ENCODE results near the gene GCC2. TPM values are rescaled to one million over a fixed set of nuclear protein-coding genes. Genes with fewer than 3 reads are reported as not detected.

Gene GCC2
- total and polyA plus RNA-seq, 2 of the 13 experiments (the other 11 are each of a cell fraction or from before 2014, with no cell fraction given), result 17.6 to 22.5 TPM

DNA sequence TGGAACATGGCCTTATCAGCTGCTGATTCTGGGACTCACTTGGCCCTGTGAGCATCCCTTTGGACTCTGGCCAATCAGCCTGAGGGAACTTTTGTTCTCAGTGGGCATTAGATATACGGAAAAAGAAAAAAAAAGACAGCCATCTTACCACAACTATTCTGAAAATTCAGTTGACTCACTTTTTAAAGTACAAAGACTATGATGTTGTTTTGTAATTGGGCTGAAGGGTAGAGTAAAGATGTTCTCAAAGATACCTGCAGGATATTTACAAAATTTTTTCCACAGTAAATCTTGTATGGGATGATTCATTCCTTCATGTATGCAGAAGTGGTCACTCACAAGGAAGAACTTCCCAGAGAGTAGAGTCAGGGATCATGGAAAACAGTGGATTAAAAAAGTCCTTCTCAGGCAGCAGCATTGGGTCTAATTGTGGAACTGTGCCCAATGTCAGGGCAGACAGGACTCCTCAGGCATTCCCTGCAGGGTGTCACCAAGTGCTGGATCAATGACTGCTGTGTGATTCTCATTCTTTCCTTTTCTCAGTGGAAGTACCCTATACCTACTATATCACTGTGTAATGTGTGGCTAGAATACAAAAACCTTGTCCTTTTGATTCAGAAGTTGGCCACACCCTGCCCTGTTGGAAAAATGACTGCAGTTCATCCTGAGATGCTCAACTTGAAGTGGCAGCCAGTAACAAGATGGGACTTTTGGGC lies 35.9 kb upstream of the GCC2 start:
- H3K9ac ChIP-seq (ENCODE audit: insufficient read depth, low read depth, low read length), result no peak overlapping the region
- H4K20me1 ChIP-seq (ENCODE audit: insufficient read depth, low read length), result no peaks in the 10 kb centered on the region
- H3K79me2 ChIP-seq (ENCODE audit: insufficient read depth, low read length), result no peaks in the 10 kb centered on the region
- ChIA-PET CTCF (ENCODE audit: low intra/inter-chr PET ratio, low total read pairs) (no interaction called here), POLR2A (no interaction called here)
- peaks cover 24% of the 10 kb centered on the region for H3K4me1 ChIP-seq (ENCODE audit: insufficient read depth, low read length)
- FAIRE-seq (peak; percentile 49), DNase-seq (ENCODE audit: low spot score) (peak; percentile 85), ATAC-seq (no peak)
- no peaks in the 10 kb centered on the region for H3K9me3 ChIP-seq (ENCODE audit: low read length)
- no TSS peak for BruUV-seq (replicated peaks)
- intact Hi-C loops (cut with micrococcal nuclease; ENCODE audit: unreplicated experiment) (no loop called here), in situ Hi-C loops (cut with HindIII; ENCODE audit: extremely low pct_ligation_motif_present, low pct_unique_long_range_greater_than_20kb) (no loop called here)
- no peak overlapping the region for H3K4me2 ChIP-seq (ENCODE audit: low read depth, low read length)
- H3K27me3 ChIP-seq (ENCODE audit: control insufficient read depth in 1 of 2, insufficient read depth in 2 of 2, low read length in 2 of 2), result no peaks in the 10 kb centered on the region
- H3K27ac ChIP-seq (ENCODE audit: extremely low read length, insufficient read depth, low read length), result no peak overlapping the region
- no peaks in the 10 kb centered on the region for H3K36me3 ChIP-seq (replicated peaks in 1 of 2; ENCODE audit: control insufficient read depth in 1 of 2, insufficient read depth in 2 of 2, low read length in 2 of 2)
- 0% methylated on average over 1 of the region's 1 CpG for WGBS (ENCODE audit: low lambda C conversion rate)
- no peak overlapping the region for H3K4me3 ChIP-seq (replicated peaks in 1 of 3; ENCODE audit: insufficient read depth in 1 of 3, low read depth in 2 of 3, low read length in 3 of 3)
- no peak overlapping the region for H2AFZ ChIP-seq (ENCODE audit: low read length)
- TF ChIP-seq LRRFIP1 (CRISPR knock-in tag; conservative IDR thresholded peaks at IDR 0.05), result no peak
- no peak for TF ChIP-seq ZNF383 (CRISPR knock-in tag; IDR thresholded peaks at IDR 0.05; ENCODE audit: borderline replicate concordance)
- peak; percentile 43 for TF ChIP-seq FOSL2 (CRISPR knock-in tag; IDR thresholded peaks at IDR 0.05)
- TF ChIP-seq TCF7 (IDR thresholded peaks at IDR 0.05; ENCODE audit: low read depth), result no peak
- no peak for TF ChIP-seq FOXO4 (CRISPR knock-in tag; conservative IDR thresholded peaks at IDR 0.05)
- peak in 1 of 2 experiments; percentile 64; a peak in 2 of 4 replicates for TF ChIP-seq EP300 (IDR thresholded peaks at IDR 0.05; ENCODE audit: low read depth in 2 of 2, low read length in 2 of 2)
- no peak for TF ChIP-seq EP300 (CRISPR knock-in tag; IDR thresholded peaks at IDR 0.05; ENCODE audit: borderline replicate concordance)
- no peak for TF ChIP-seq ZNF609 (CRISPR knock-in tag; IDR thresholded peaks at IDR 0.05; ENCODE audit: borderline replicate concordance)
- peak; percentile 58; the same call in 1 of the 2 replicates for TF ChIP-seq NFIC (IDR thresholded peaks at IDR 0.05; ENCODE audit: low read length)
- no peak for TF ChIP-seq HNRNPLL (IDR thresholded peaks at IDR 0.05; ENCODE audit: low read depth, low read length, poor library complexity, severe bottlenecking)
- no peak for TF ChIP-seq KDM5A (IDR thresholded peaks at IDR 0.05; ENCODE audit: borderline replicate concordance, low read length)
- TF ChIP-seq ATRX (CRISPR knock-in tag; IDR thresholded peaks at IDR 0.05; ENCODE audit: borderline replicate concordance), result no peak
